Duodenal mucosa (tissue), 2 donors: ENCODE measurements around the gene PLEKHN1.

Experiments used
- H3K27ac ChIP-seq: one replicate; pipeline ENCODE4 v1.7.0; 2013; ENCODE audit warnings: low read depth, low read length
- H3K27me3 ChIP-seq, 2 donors: one replicate each; pipeline ENCODE4 v1.7.0; 2013; ENCODE audit warnings: low read length in 2 of 2, control low read depth in 1 of 2; ENCODE audit not compliant: insufficient read depth in 2 of 2, control insufficient read depth in 1 of 2
- H3K36me3 ChIP-seq, 2 donors: one replicate each; pipeline ENCODE4 v1.7.0; 2013; ENCODE audit warnings: low read length in 2 of 2, control low read depth in 1 of 2; ENCODE audit not compliant: insufficient read depth in 2 of 2, control insufficient read depth in 1 of 2
- H3K4me1 ChIP-seq, 2 donors: one replicate each; pipeline ENCODE4 v1.7.0; 2013; ENCODE audit warnings: low read length in 2 of 2, control low read depth in 1 of 2; ENCODE audit not compliant: insufficient read depth in 2 of 2, control insufficient read depth in 1 of 2
- H3K4me3 ChIP-seq, 2 donors: one replicate each; pipeline ENCODE4 v1.7.0; 2013; ENCODE audit warnings: low read length in 2 of 2, low read depth in 1 of 2
- H3K9ac ChIP-seq, 2 donors: one replicate each; pipeline ENCODE4 v1.7.0; 2013; ENCODE audit warnings: low read length in 2 of 2, low read depth in 1 of 2
- H3K9me3 ChIP-seq, 2 donors: one replicate each; pipeline ENCODE4 v1.7.0; 2013; ENCODE audit warnings: low read length in 2 of 2, control low read depth in 1 of 2; ENCODE audit not compliant: control insufficient read depth in 1 of 2

Gene PLEKHN1

DNA sequence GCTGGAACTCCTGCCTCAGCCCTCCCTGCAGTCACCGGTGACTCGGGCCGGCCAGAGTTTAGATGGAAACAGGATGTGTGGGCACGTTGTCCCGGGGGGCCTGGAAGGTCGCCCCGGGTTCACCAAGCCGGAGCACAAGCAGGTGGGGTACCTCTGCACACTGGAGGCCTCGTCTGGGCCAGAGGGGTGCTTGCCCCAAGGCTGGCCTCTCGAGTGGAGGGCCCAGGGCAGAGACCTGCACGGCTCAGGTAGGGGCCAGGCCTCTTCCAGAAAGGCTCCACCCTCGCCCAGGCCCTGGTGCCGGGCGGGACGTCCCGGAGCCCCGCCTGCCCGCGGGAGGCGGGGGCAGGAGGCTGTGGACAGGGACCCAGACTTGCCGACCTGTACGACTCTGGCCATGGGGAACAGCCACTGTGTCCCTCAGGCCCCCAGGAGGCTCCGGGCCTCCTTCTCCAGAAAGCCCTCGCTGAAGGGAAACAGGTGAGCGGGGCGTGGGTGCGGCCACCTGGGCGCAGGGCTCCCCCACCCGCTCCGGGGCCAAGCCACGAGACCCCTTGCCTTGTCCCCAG is at the start of gene PLEKHN1:
TSS of gene PLEKHN1 (plus strand) at position 348 of the 569 bp plus-strand sequence. CDS start at position 398, 50 bp downstream.
- Histone ChIP-seq H3K9me3 (no peaks in the 10 kb centered on the region), H3K27ac (peak within 1 kb of the TSS; percentile 73), H3K4me1 (peaks cover 7 to 22% of the 10 kb centered on the region in 2 donors), H3K27me3 (peaks cover 20 to 22% of the 10 kb centered on the region in 2 donors), H3K36me3 (no peaks in the 10 kb centered on the region), H3K4me3 (peak within 1 kb of the TSS; percentile 68 to 71), H3K9ac (peak within 1 kb of the TSS; percentile 52 to 65)

- Histone ChIP-seq H3K9ac (no peak overlapping the region), H3K4me3 (no peak overlapping the region), H3K27ac (no peak overlapping the region), H3K27me3 (peaks cover 86 to 91% of the 10 kb centered on the region in 2 donors), H3K4me1 (peaks cover 31 to 38% of the 10 kb centered on the region in 2 donors), H3K9me3 (no peaks in the 10 kb centered on the region), H3K36me3 (no peaks in the 10 kb centered on the region)
Measured at GRCh38 chr1:917076-917459, 49.2 kb upstream of the PLEKHN1 start.

GRCh38 chr1:917466-918091 is 48.7 kb upstream of the PLEKHN1 start:
- peaks cover 31 to 38% of the 10 kb centered on the region in 2 donors for H3K4me1 ChIP-seq
- H3K27me3 ChIP-seq, result peaks cover 87 to 91% of the 10 kb centered on the region in 2 donors

DNA sequence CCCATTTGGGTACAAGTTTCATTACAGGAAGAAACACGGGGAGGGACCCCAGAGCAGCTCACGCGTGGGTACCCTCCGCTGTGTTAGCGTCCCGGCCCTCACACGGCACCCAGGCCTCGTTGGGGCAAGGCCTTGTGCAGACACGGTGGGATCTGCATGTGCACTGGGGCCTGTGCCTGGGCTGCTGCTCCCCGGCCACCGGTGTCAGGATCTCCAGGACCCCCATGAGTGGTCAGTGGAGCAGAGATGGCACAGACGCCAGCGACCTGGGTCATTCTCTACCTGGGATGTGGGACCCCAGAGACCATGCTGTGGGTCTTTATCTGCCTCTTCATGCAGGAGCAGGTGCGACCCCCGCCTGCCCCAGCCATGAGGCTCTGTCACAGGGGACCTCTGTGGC is 47.9 kb upstream of the PLEKHN1 start:
- no peak overlapping the region for H3K27ac ChIP-seq
- no peak overlapping the region for H3K9ac ChIP-seq
- H3K4me1 ChIP-seq, result peaks cover 38 to 45% of the 10 kb centered on the region in 2 donors
- no peaks in the 10 kb centered on the region for H3K36me3 ChIP-seq
- H3K27me3 ChIP-seq, result peaks cover 87 to 95% of the 10 kb centered on the region in 2 donors
- H3K9me3 ChIP-seq, result no peaks in the 10 kb centered on the region
- H3K4me3 ChIP-seq, result no peak overlapping the region

More at GRCh38 chr1:917466-918091, 48.7 kb upstream of the PLEKHN1 start:
- Histone ChIP-seq H3K36me3 (no peaks in the 10 kb centered on the region), H3K4me3 (no peak overlapping the region), H3K9me3 (no peaks in the 10 kb centered on the region), H3K9ac (no peak overlapping the region), H3K27ac (no peak overlapping the region)

DNA sequence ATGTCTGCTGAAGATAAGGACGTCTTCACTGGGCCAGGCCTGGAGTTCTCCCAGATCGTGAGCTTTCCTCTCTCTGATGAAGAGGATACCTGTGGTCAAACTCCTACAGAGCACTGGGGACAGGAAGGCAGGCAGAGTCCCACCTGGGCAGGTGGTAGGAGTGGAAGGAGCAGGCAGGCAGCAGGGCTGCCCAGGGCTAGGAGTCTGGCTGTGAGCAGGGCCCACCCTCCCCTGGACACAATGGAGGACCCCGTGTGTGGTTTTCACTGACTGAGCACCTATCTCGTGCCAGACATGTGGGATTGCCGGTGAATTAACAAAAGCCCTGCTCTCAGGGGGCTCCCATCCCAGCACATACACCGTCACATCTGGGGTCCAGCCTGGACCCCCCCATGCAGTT is 47.4 kb upstream of the PLEKHN1 start:
- no peaks in the 10 kb centered on the region for H3K36me3 ChIP-seq
- no peak overlapping the region for H3K27ac ChIP-seq
- peaks cover 40 to 47% of the 10 kb centered on the region in 2 donors for H3K4me1 ChIP-seq
- H3K9me3 ChIP-seq, result no peaks in the 10 kb centered on the region
- no peak overlapping the region for H3K4me3 ChIP-seq
- peaks cover 85 to 92% of the 10 kb centered on the region in 2 donors for H3K27me3 ChIP-seq
- H3K9ac ChIP-seq, result no peak overlapping the region

- Histone ChIP-seq H3K9me3 (no peaks in the 10 kb centered on the region), H3K27me3 (peaks cover 81 to 87% of the 10 kb centered on the region in 2 donors), H3K4me3 (no peak overlapping the region), H3K27ac (no peak overlapping the region), H3K36me3 (no peaks in the 10 kb centered on the region), H3K9ac (no peak overlapping the region), H3K4me1 (peaks cover 40 to 47% of the 10 kb centered on the region in 2 donors)
Measured at GRCh38 chr1:919271-919872, 46.9 kb upstream of the PLEKHN1 start.

- H3K9ac ChIP-seq, result no peak overlapping the region
- H3K4me1 ChIP-seq, result peaks cover 40 to 47% of the 10 kb centered on the region in 2 donors
- H3K4me3 ChIP-seq, result no peak overlapping the region
- peaks cover 79 to 88% of the 10 kb centered on the region in 2 donors for H3K27me3 ChIP-seq
- H3K36me3 ChIP-seq, result no peaks in the 10 kb centered on the region
- no peak overlapping the region for H3K27ac ChIP-seq
- no peaks in the 10 kb centered on the region for H3K9me3 ChIP-seq
Measured at GRCh38 chr1:920010-920409, 46.3 kb upstream of the PLEKHN1 start.

- Histone ChIP-seq H3K9ac (no peak overlapping the region), H3K9me3 (no peaks in the 10 kb centered on the region), H3K36me3 (no peaks in the 10 kb centered on the region), H3K4me3 (no peak overlapping the region), H3K4me1 (peaks cover 40 to 47% of the 10 kb centered on the region in 2 donors), H3K27me3 (peaks cover 75 to 83% of the 10 kb centered on the region in 2 donors), H3K27ac (no peak overlapping the region)
Measured at GRCh38 chr1:920521-920920, 45.8 kb upstream of the PLEKHN1 start.

GRCh38 chr1:921011-921837 is 45.1 kb upstream of the PLEKHN1 start:
- H3K36me3 ChIP-seq, result no peaks in the 10 kb centered on the region
- peaks cover 77 to 83% of the 10 kb centered on the region in 2 donors for H3K27me3 ChIP-seq
- no peak overlapping the region for H3K27ac ChIP-seq
- H3K4me1 ChIP-seq, result peaks cover 36 to 46% of the 10 kb centered on the region in 2 donors
- H3K9ac ChIP-seq, result no peak overlapping the region
- no peaks in the 10 kb centered on the region for H3K9me3 ChIP-seq
- peak overlapping the region in 1 of 2 donors; percentile 32 for H3K4me3 ChIP-seq
